H9 (cell line): ENCODE results near the gene WHRN. TPM values are rescaled to one million over a fixed set of nuclear protein-coding genes. Genes with fewer than 3 reads are reported as not detected.

Experiments used
- DNase-seq: peaks from one replicate; pipeline ENCODE4 v3.0.0-alpha.2; 2017
- H2AFZ ChIP-seq: one replicate; pipeline ENCODE4 v1.6.1; 2013; ENCODE audit warnings: mild to moderate bottlenecking, low read length, control low read depth, moderate library complexity
- H2AK5ac ChIP-seq: 2 replicates; pipeline ENCODE4 v1.6.1; 2013; ENCODE audit warnings: low read length, control low read depth, mixed read lengths; ENCODE audit not compliant: insufficient read length
- H2BK120ac ChIP-seq: one replicate; pipeline ENCODE4 v1.6.1; 2013; ENCODE audit warnings: low read depth, mild to moderate bottlenecking, low read length, control low read depth, inconsistent platforms; ENCODE audit not compliant: poor library complexity, severe bottlenecking
- H2BK12ac ChIP-seq: 2 replicates; pipeline ENCODE4 v1.6.1; 2013; ENCODE audit warnings: low read length, control low read depth, mixed read lengths, low read depth; ENCODE audit not compliant: insufficient read length
- H2BK15ac ChIP-seq: 2 replicates; pipeline ENCODE4 v1.6.1; 2013; ENCODE audit warnings: low read depth, low read length, control low read depth
- H2BK20ac ChIP-seq: one replicate; pipeline ENCODE4 v1.6.1; 2013; ENCODE audit warnings: low read depth, mild to moderate bottlenecking, low read length, control low read depth, inconsistent platforms; ENCODE audit not compliant: poor library complexity, severe bottlenecking
- H2BK5ac ChIP-seq: 2 replicates; pipeline ENCODE4 v1.6.1; 2013; ENCODE audit warnings: low read length, control low read depth, mixed read lengths; ENCODE audit not compliant: insufficient read length
- H3K14ac ChIP-seq: 2 replicates; pipeline ENCODE4 v1.6.1; 2013; ENCODE audit warnings: low read length, control low read depth; ENCODE audit not compliant: insufficient read depth
- H3K18ac ChIP-seq: 2 replicates; pipeline ENCODE4 v1.6.1; 2013; ENCODE audit warnings: low read depth, mild to moderate bottlenecking, mixed read lengths, low read length, control low read depth; ENCODE audit not compliant: insufficient read length
- H3K23ac ChIP-seq: 2 replicates; pipeline ENCODE4 v1.6.1; 2013; ENCODE audit warnings: low read length, control low read depth, mixed read lengths, low read depth; ENCODE audit not compliant: insufficient read length
- H3K23me2 ChIP-seq: 2 replicates; pipeline ENCODE4 v1.6.1; 2013; ENCODE audit warnings: low read depth, mild to moderate bottlenecking, mixed read lengths, low read length, control low read depth; ENCODE audit not compliant: insufficient read length, poor library complexity, severe bottlenecking
- H3K27ac ChIP-seq: 2 replicates; pipeline ENCODE4 v1.5.1; 2013; ENCODE audit warnings: low read length, control low read depth, mixed read lengths, low read depth; ENCODE audit not compliant: insufficient read length
- H3K27me3 ChIP-seq: 2 replicates; pipeline ENCODE4 v1.6.1; 2013; ENCODE audit warnings: low read length, control low read depth, inconsistent platforms; ENCODE audit not compliant: insufficient read depth
- H3K4ac ChIP-seq: 2 replicates; pipeline ENCODE4 v1.6.1; 2013; ENCODE audit warnings: low read depth, mild to moderate bottlenecking, control low read depth, inconsistent platforms, low read length, moderate library complexity
- H3K4me1 ChIP-seq: 2 replicates; pipeline ENCODE4 v1.6.1; 2013; ENCODE audit warnings: low read length, control low read depth, inconsistent platforms; ENCODE audit not compliant: insufficient read depth
- H3K4me2 ChIP-seq: 2 replicates; pipeline ENCODE4 v1.6.1; 2013; ENCODE audit warnings: low read length, control low read depth, mixed read lengths; ENCODE audit not compliant: insufficient read length, insufficient read depth
- H3K56ac ChIP-seq: 2 replicates; pipeline ENCODE4 v1.6.1; 2013; ENCODE audit warnings: low read depth, mild to moderate bottlenecking, mixed read lengths, low read length, control low read depth; ENCODE audit not compliant: insufficient read length
- H3K79me1 ChIP-seq: 2 replicates; pipeline ENCODE4 v1.6.1; 2013; ENCODE audit warnings: low read depth, mild to moderate bottlenecking, moderate library complexity, low read length, control low read depth, inconsistent platforms; ENCODE audit not compliant: insufficient read depth, poor library complexity, severe bottlenecking
- H3K79me2 ChIP-seq: 2 replicates; pipeline ENCODE4 v1.6.1; 2013; ENCODE audit warnings: low read length, control low read depth, inconsistent platforms; ENCODE audit not compliant: insufficient read depth
- H3K9ac ChIP-seq: 2 replicates; pipeline ENCODE4 v1.6.1; 2013; ENCODE audit warnings: low read length, control low read depth, mixed read lengths; ENCODE audit not compliant: insufficient read length; ENCODE audit errors: extremely low read depth
- H3K9me3 ChIP-seq: one replicate; pipeline ENCODE4 v1.6.1; 2013; ENCODE audit warnings: low read depth, low read length, inconsistent platforms; ENCODE audit not compliant: control insufficient read depth
- H3T11ph ChIP-seq: one replicate; pipeline ENCODE4 v1.6.1; 2013; ENCODE audit warnings: mild to moderate bottlenecking, low read length, control low read depth, inconsistent platforms
- H4K20me1 ChIP-seq: one replicate; pipeline ENCODE4 v1.6.1; 2013; ENCODE audit not compliant: control insufficient read depth, insufficient read length, insufficient read depth
- H4K5ac ChIP-seq: 2 replicates; pipeline ENCODE4 v1.6.1; 2013; ENCODE audit warnings: low read depth, mild to moderate bottlenecking, mixed read lengths, low read length, control low read depth; ENCODE audit not compliant: insufficient read length
- H4K8ac ChIP-seq: replicated peaks from 2 replicates; pipeline ENCODE4 v1.6.1; 2013; ENCODE audit warnings: low read length, control low read depth, mixed read lengths, low read depth; ENCODE audit not compliant: insufficient read length
- H4K91ac ChIP-seq: 2 replicates; pipeline ENCODE4 v1.6.1; 2013; ENCODE audit warnings: low read depth, mild to moderate bottlenecking, moderate library complexity, mixed read lengths, low read length, control low read depth; ENCODE audit not compliant: insufficient read length
- H3K27ac Mint-ChIP-seq, 3 experiments: 2 replicates in 2 of 3; 3 replicates in 1 of 3; pipeline ENCODE4 v1.8.0; 2020 to 2021; ENCODE audit warnings: mixed read lengths in 3 of 3, mild to moderate bottlenecking in 1 of 3, moderate library complexity in 1 of 3
- H3K27me3 Mint-ChIP-seq: 2 replicates; pipeline ENCODE4 v1.8.0; 2021; ENCODE audit warnings: low read depth, mild to moderate bottlenecking, moderate library complexity, mixed read lengths
- H3K36me3 Mint-ChIP-seq, 3 experiments: 2 replicates in 2 of 3; 3 replicates in 1 of 3; pipeline ENCODE4 v1.8.0; 2020 to 2021; ENCODE audit warnings: low read depth in 3 of 3, mixed read lengths in 3 of 3; ENCODE audit not compliant: insufficient read depth in 1 of 3
- H3K4me1 Mint-ChIP-seq, 2 experiments: 2 replicates each; pipeline ENCODE4 v1.8.0; 2020; ENCODE audit warnings: mixed read lengths in 2 of 2
- H3K4me3 Mint-ChIP-seq, 2 experiments: 2 replicates in 1 of 2; 3 replicates in 1 of 2; pipeline ENCODE4 v1.8.0; 2020 to 2021; ENCODE audit warnings: mild to moderate bottlenecking in 2 of 2, mixed read lengths in 2 of 2, moderate library complexity in 1 of 2
- H3K9me3 Mint-ChIP-seq, 2 experiments: 2 replicates in 1 of 2; 3 replicates in 1 of 2; pipeline ENCODE4 v1.8.0; 2020; ENCODE audit warnings: mild to moderate bottlenecking in 2 of 2, mixed read lengths in 2 of 2, moderate library complexity in 1 of 2
- WGBS: extraction: QIAGEN DNeasy Blood & Tissue Kit; methylation state at CpG from one replicate; pipeline ENCODE4 v1.1.7; 2013; ENCODE audit warnings: missing lambda C conversion rate, low lambda C conversion rate, mixed read lengths; ENCODE audit not compliant: insufficient read length; ENCODE audit errors: extremely low coverage; 5-methylcytosine and 5-hydroxymethylcytosine counted together
- total RNA-seq: library from RNA; stranded (reverse); gene quantifications from 2 replicates; pipeline ENCODE4 v1.2.1, GENCODE V29; 2021
- TF ChIP-seq, protein P1 (sequence below): fragments of 200-600 bp; sonication (generic); conservative IDR thresholded peaks from 3 replicates; pipeline ENCODE4 v1.8.0; 2021; ENCODE audit warnings: antibody characterized with exemption, mild to moderate bottlenecking

The WHRN gene
- total RNA-seq, 1 experiment from 2014 or later = 2.2 TPM

GRCh38 chr9:114492991-114493390, 12.3 kb downstream of the WHRN start:
- H2BK12ac ChIP-seq = no peak overlapping the region
- no peak overlapping the region for H3K56ac ChIP-seq
- no peak overlapping the region for H3K4me2 ChIP-seq
- H3K9ac ChIP-seq = no peak overlapping the region
- H2BK15ac ChIP-seq = no peak overlapping the region
- Mint-ChIP-seq H3K36me3 (no peaks in the 10 kb centered on the region), H3K27ac (no peak overlapping the region; a peak in 1 of 7 replicates), H3K9me3 (no peaks in the 10 kb centered on the region), H3K4me3 (no peak overlapping the region), H3K4me1 (peaks cover 6% of the 10 kb centered on the region in 2 experiments; a peak in 3 of 4 replicates), H3K27me3 (peaks cover 15% of the 10 kb centered on the region)
- no peaks in the 10 kb centered on the region for H3K9me3 ChIP-seq
- no peaks in the 10 kb centered on the region for H3K23me2 ChIP-seq
- H2BK20ac ChIP-seq = no peak overlapping the region
- no peaks in the 10 kb centered on the region for H4K20me1 ChIP-seq
- no peaks in the 10 kb centered on the region for H3K79me2 ChIP-seq
- no peak overlapping the region for H4K8ac ChIP-seq
- H3T11ph ChIP-seq = no peak overlapping the region
- H2AK5ac ChIP-seq = no peak overlapping the region
- no peak overlapping the region for H3K18ac ChIP-seq
- no peak overlapping the region for H2AFZ ChIP-seq
- H3K23ac ChIP-seq = no peak overlapping the region
- H4K91ac ChIP-seq = no peak overlapping the region
- no peak overlapping the region for H3K27ac ChIP-seq
- H4K5ac ChIP-seq = no peak overlapping the region
- H3K14ac ChIP-seq = no peak overlapping the region
- no peak overlapping the region for H3K4ac ChIP-seq
- DNase-seq = no peak
- TF ChIP-seq, protein P1, sequence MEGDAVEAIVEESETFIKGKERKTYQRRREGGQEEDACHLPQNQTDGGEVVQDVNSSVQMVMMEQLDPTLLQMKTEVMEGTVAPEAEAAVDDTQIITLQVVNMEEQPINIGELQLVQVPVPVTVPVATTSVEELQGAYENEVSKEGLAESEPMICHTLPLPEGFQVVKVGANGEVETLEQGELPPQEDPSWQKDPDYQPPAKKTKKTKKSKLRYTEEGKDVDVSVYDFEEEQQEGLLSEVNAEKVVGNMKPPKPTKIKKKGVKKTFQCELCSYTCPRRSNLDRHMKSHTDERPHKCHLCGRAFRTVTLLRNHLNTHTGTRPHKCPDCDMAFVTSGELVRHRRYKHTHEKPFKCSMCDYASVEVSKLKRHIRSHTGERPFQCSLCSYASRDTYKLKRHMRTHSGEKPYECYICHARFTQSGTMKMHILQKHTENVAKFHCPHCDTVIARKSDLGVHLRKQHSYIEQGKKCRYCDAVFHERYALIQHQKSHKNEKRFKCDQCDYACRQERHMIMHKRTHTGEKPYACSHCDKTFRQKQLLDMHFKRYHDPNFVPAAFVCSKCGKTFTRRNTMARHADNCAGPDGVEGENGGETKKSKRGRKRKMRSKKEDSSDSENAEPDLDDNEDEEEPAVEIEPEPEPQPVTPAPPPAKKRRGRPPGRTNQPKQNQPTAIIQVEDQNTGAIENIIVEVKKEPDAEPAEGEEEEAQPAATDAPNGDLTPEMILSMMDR = no peak
- H3K4me1 ChIP-seq = no peaks in the 10 kb centered on the region
- H2BK5ac ChIP-seq = no peak overlapping the region
- H3K79me1 ChIP-seq = no peaks in the 10 kb centered on the region
- H3K27me3 ChIP-seq = no peaks in the 10 kb centered on the region
- no peak overlapping the region for H2BK120ac ChIP-seq
- WGBS = no CpG with 5 or more reads among the region's 7 CpGs
